Neural progenitor cell (in vitro differentiated cells): ENCODE results near the gene ARHGAP24. TPM values are rescaled to one million over a fixed set of nuclear protein-coding genes. Genes with fewer than 3 reads are reported as not detected.

ENCODE experiments used
- DNase-seq: peaks from one replicate; pipeline ENCODE4 v3.0.0-alpha.2; 2016; ENCODE audit warnings: low spot score
- H2AFZ ChIP-seq: fragments of 200-600 bp; sonication (generic); replicated peaks from 2 replicates; pipeline ENCODE4 v1.6.1; 2016; ENCODE audit warnings: antibody characterized with exemption
- H3F3A ChIP-seq: fragments of 200-600 bp; sonication (generic); 2 replicates; pipeline ENCODE4 v1.6.1; 2016; ENCODE audit warnings: antibody characterized with exemption, low read depth
- H3K27ac ChIP-seq: fragments of 200-600 bp; sonication (generic); 2 replicates; pipeline ENCODE4 v1.5.1; 2016; ENCODE audit warnings: mild to moderate bottlenecking
- H3K27me3 ChIP-seq: fragments of 200-600 bp; sonication (generic); 2 replicates; pipeline ENCODE4 v1.6.1; 2016; ENCODE audit warnings: mild to moderate bottlenecking, moderate library complexity
- H3K36me3 ChIP-seq: fragments of 200-600 bp; sonication (generic); 2 replicates; pipeline ENCODE4 v1.5.1; 2016
- H3K4me1 ChIP-seq: fragments of 200-600 bp; sonication (generic); 2 replicates; pipeline ENCODE4 v1.6.1; 2016; ENCODE audit warnings: mixed run types
- H3K4me2 ChIP-seq: fragments of 200-600 bp; sonication (generic); 2 replicates; pipeline ENCODE4 v1.6.1; 2016
- H3K4me3 ChIP-seq: fragments of 200-600 bp; sonication (generic); 2 replicates; pipeline ENCODE4 v1.5.1; 2016
- H3K79me2 ChIP-seq: fragments of 200-600 bp; sonication (generic); 2 replicates; pipeline ENCODE4 v1.6.1; 2016; ENCODE audit warnings: low read depth
- H3K9ac ChIP-seq: fragments of 200-600 bp; sonication (generic); 2 replicates; pipeline ENCODE4 v1.6.1; 2016
- H3K9me3 ChIP-seq: fragments of 200-600 bp; sonication (generic); 2 replicates; pipeline ENCODE4 v1.5.1; 2016; ENCODE audit warnings: low read depth
- H4K20me1 ChIP-seq: fragments of 200-600 bp; sonication (generic); 2 replicates; pipeline ENCODE4 v1.6.1; 2016; ENCODE audit warnings: low read depth
- H3K27ac Mint-ChIP-seq: 3 replicates; pipeline ENCODE4 v1.8.0; 2021; ENCODE audit warnings: mixed read lengths
- H3K27me3 Mint-ChIP-seq: 2 replicates; pipeline ENCODE4 v1.8.0; 2022; ENCODE audit warnings: low read depth, mild to moderate bottlenecking, inconsistent platforms, moderate library complexity, mixed read lengths; ENCODE audit not compliant: insufficient read depth
- H3K36me3 Mint-ChIP-seq: 3 replicates; pipeline ENCODE4 v1.8.0; 2021; ENCODE audit warnings: mixed read lengths
- H3K4me1 Mint-ChIP-seq: 3 replicates; pipeline ENCODE4 v1.8.0; 2021; ENCODE audit warnings: mixed read lengths
- H3K4me3 Mint-ChIP-seq: 3 replicates; pipeline ENCODE4 v1.8.0; 2021; ENCODE audit warnings: mild to moderate bottlenecking, moderate library complexity, mixed read lengths
- H3K9me3 Mint-ChIP-seq: 3 replicates; pipeline ENCODE4 v1.8.0; 2020; ENCODE audit warnings: mixed read lengths
- EZH2 ChIP-seq: fragments of 200-600 bp; sonication (generic); IDR thresholded peaks from 2 replicates; pipeline ENCODE4 v1.6.1; 2017; ENCODE audit warnings: antibody characterized with exemption, mild to moderate bottlenecking, moderate library complexity
- EZH2phosphoT487 ChIP-seq: fragments of 200-600 bp; sonication (generic); IDR thresholded peaks from 2 replicates; pipeline ENCODE4 v1.6.1; 2017; ENCODE audit warnings: antibody characterized with exemption
- total RNA-seq: library from RNA; depleted of rRNA; stranded (reverse); fragments of >200 nt; gene quantifications from 2 replicates; pipeline ENCODE4 v1.2.3, GENCODE V29; 2015; ENCODE audit warnings: low replicate concordance
- TF ChIP-seq, protein P1 (sequence below): fragments of 200-600 bp; sonication (generic); IDR thresholded peaks from 2 replicates; pipeline ENCODE4 v1.5.1; 2017; ENCODE audit warnings: antibody characterized with exemption, mild to moderate bottlenecking

ARHGAP24 gene
- total RNA-seq, 1 donor from 2014 or later: 2.2 TPM

DNA sequence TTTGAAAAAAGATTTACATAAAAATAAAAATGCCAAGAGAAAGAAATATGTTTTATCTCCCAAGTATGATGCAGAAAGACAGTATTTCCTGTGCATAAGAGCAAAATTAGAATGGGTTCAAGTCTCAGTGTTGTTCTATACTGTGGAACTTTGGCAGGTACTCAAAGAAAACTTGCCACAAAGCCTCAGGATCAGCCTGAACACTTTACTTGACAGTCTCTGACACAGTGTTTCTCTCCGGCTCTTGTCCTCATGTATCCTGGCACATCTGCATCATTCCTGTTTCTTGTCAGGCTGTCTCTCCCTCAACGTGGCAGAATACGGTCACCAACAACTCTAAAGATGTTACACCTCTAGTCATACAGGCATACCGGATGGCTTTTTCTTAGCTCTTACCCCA lies 273.7 kb downstream of the ARHGAP24 start:
- no peak overlapping the region for H3K4me2 ChIP-seq
- H3F3A ChIP-seq: no peaks in the 10 kb centered on the region
- H3K4me3 Mint-ChIP-seq: no peak overlapping the region
- H3K36me3 ChIP-seq: no peaks in the 10 kb centered on the region
- H3K9me3 Mint-ChIP-seq: no peaks in the 10 kb centered on the region
- no peaks in the 10 kb centered on the region for H3K27me3 Mint-ChIP-seq
- no peak overlapping the region for H3K4me3 ChIP-seq
- no peaks in the 10 kb centered on the region for H4K20me1 ChIP-seq
- H3K4me1 Mint-ChIP-seq: no peaks in the 10 kb centered on the region
- no peak overlapping the region for H2AFZ ChIP-seq
- no peaks in the 10 kb centered on the region for H3K27me3 ChIP-seq
- H3K27ac ChIP-seq: no peak overlapping the region
- H3K36me3 Mint-ChIP-seq: no peaks in the 10 kb centered on the region
- TF ChIP-seq, protein P1, sequence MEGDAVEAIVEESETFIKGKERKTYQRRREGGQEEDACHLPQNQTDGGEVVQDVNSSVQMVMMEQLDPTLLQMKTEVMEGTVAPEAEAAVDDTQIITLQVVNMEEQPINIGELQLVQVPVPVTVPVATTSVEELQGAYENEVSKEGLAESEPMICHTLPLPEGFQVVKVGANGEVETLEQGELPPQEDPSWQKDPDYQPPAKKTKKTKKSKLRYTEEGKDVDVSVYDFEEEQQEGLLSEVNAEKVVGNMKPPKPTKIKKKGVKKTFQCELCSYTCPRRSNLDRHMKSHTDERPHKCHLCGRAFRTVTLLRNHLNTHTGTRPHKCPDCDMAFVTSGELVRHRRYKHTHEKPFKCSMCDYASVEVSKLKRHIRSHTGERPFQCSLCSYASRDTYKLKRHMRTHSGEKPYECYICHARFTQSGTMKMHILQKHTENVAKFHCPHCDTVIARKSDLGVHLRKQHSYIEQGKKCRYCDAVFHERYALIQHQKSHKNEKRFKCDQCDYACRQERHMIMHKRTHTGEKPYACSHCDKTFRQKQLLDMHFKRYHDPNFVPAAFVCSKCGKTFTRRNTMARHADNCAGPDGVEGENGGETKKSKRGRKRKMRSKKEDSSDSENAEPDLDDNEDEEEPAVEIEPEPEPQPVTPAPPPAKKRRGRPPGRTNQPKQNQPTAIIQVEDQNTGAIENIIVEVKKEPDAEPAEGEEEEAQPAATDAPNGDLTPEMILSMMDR: no peak
- TF ChIP-seq EZH2 (no peak), EZH2phosphoT487 (no peak)
- H3K79me2 ChIP-seq: no peaks in the 10 kb centered on the region
- DNase-seq: no peak
- H3K4me1 ChIP-seq: peaks cover 2% of the 10 kb centered on the region
- H3K9ac ChIP-seq: no peak overlapping the region
- H3K9me3 ChIP-seq: no peaks in the 10 kb centered on the region
- H3K27ac Mint-ChIP-seq: no peak overlapping the region

DNA sequence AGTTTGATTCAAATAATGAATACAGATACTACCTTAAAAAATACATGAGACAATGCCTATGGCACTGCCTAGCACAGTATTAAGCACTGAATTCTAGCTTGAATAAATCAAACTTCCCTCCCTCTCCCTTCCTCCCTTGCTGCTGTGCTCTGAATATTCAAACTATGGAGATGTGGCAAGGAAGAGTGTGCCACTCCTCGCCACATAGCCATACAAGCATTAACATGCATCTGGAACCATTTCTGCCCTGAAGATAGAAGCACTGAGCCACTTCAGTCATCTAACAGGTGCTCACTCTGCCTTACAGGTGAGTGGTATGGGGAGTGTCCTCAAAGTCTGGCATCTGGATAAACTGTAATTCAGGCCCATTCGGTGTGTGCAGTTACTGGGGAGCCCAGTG lies 276.9 kb downstream of the ARHGAP24 start:
- H3K4me3 Mint-ChIP-seq: no peak overlapping the region
- DNase-seq: no peak
- Histone ChIP-seq H3F3A (no peaks in the 10 kb centered on the region), H3K4me1 (peaks cover 2% of the 10 kb centered on the region), H3K79me2 (no peaks in the 10 kb centered on the region), H4K20me1 (no peaks in the 10 kb centered on the region), H3K9me3 (no peaks in the 10 kb centered on the region), H3K27ac (no peak overlapping the region), H3K36me3 (no peaks in the 10 kb centered on the region), H2AFZ (no peak overlapping the region), H3K9ac (no peak overlapping the region), H3K27me3 (no peaks in the 10 kb centered on the region), H3K4me2 (no peak overlapping the region), H3K4me3 (no peak overlapping the region)
- H3K9me3 Mint-ChIP-seq: no peaks in the 10 kb centered on the region
- no peaks in the 10 kb centered on the region for H3K36me3 Mint-ChIP-seq
- H3K27me3 Mint-ChIP-seq: peaks cover 2% of the 10 kb centered on the region
- no peak overlapping the region for H3K27ac Mint-ChIP-seq
- TF ChIP-seq EZH2phosphoT487 (no peak), EZH2 (no peak)
- TF ChIP-seq, protein P1: no peak
- H3K4me1 Mint-ChIP-seq: no peaks in the 10 kb centered on the region

DNA sequence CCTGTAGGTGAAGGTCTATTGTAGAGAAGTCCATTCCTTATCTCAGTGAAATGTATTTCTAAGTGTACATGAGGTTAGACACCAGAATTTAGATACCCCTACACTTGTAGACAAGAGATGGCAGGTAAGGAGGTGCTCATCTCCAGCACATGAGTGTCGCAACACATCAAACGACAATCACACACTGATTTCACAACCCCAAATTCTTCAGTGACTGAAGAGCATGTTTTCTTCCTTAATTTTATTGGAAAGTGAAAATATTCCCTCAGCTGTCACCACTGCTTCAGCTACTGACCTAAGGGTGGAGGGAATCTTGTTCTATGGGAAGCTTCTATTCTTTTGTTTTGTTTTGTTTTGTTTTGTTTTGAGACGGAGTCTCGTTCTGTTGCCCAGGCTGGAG lies 280.3 kb downstream of the ARHGAP24 start:
- no peaks in the 10 kb centered on the region for H3K27me3 ChIP-seq
- TF ChIP-seq EZH2 (no peak), EZH2phosphoT487 (no peak)
- TF ChIP-seq, protein P1: no peak
- Mint-ChIP-seq H3K27me3 (peaks cover 2% of the 10 kb centered on the region), H3K27ac (no peak overlapping the region), H3K4me1 (no peaks in the 10 kb centered on the region), H3K4me3 (no peak overlapping the region), H3K9me3 (no peaks in the 10 kb centered on the region), H3K36me3 (no peaks in the 10 kb centered on the region)
- H3K4me3 ChIP-seq: no peak overlapping the region
- no peak overlapping the region for H3K9ac ChIP-seq
- no peaks in the 10 kb centered on the region for H3K36me3 ChIP-seq
- DNase-seq: no peak
- H3F3A ChIP-seq: no peaks in the 10 kb centered on the region
- H3K9me3 ChIP-seq: no peaks in the 10 kb centered on the region
- H3K4me2 ChIP-seq: no peak overlapping the region
- no peak overlapping the region for H2AFZ ChIP-seq
- peaks cover 2% of the 10 kb centered on the region for H3K4me1 ChIP-seq
- H4K20me1 ChIP-seq: no peaks in the 10 kb centered on the region
- H3K79me2 ChIP-seq: no peaks in the 10 kb centered on the region
- no peak overlapping the region for H3K27ac ChIP-seq
